HL-60 (cell line): ENCODE results near the gene GTF3C1.

Experiments
- DNase-seq, 2 experiments: peaks; one replicate each; pipeline ENCODE4 v3.0.0-alpha.2; 2010 to 2020; ENCODE audit warnings: low read depth in 1 of 2, low spot score in 1 of 2
- H3K27ac ChIP-seq: fragments of 250-450 bp; sonication (Bioruptor Pico); replicated peaks from 2 replicates; pipeline ENCODE4 v1.5.1; 2020; ENCODE audit warnings: mild to moderate bottlenecking, moderate library complexity
- H3K27me3 ChIP-seq: fragments of 250-450 bp; sonication (Bioruptor Pico); 2 replicates; pipeline ENCODE4 v1.5.1; 2021; ENCODE audit warnings: mild to moderate bottlenecking, moderate library complexity; ENCODE audit not compliant: insufficient read depth, poor library complexity, severe bottlenecking
- H3K4me3 ChIP-seq: replicated peaks from 2 replicates; pipeline ENCODE4 v1.5.1; 2011; ENCODE audit warnings: mild to moderate bottlenecking, control low read depth, low read length; ENCODE audit not compliant: insufficient read depth
- POLR2AphosphoS5 ChIP-seq: IDR thresholded peaks from 2 replicates; pipeline ENCODE4 v1.6.1; 2012; ENCODE audit warnings: low read depth
- SPI1 ChIP-seq: IDR thresholded peaks from 2 replicates; pipeline ENCODE4 v1.6.1; 2012; ENCODE audit warnings: low read depth, mild to moderate bottlenecking, borderline replicate concordance

GTF3C1 gene

DNA sequence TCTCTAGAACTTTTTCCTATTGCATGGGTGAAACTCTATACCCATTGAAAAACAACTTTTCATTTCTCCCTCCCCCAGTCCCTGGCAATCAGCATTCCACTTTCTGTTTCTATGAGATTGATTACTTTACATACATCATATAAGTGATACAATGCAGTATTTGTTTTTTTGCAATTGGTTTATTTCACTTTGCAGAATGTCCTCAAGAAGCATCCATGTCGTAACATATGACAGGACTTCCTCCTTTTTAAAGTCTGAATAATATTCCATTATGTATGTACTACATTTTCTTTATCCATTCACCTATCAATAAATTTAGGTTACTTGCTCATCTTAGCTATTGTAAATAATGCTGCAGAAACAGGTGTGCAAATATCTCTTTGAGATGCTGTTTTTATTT, 139.0 kb downstream of the GTF3C1 start:
- TF ChIP-seq SPI1 (peak; percentile 82), POLR2AphosphoS5 (no peak)
- H3K27me3 ChIP-seq: no peaks in the 10 kb centered on the region
- no peak overlapping the region for H3K4me3 ChIP-seq

More for the DNA sequence above, 139.0 kb downstream of the GTF3C1 start:
- DNase-seq: no peak
- H3K27ac ChIP-seq: no peak overlapping the region
